AG09309 (cell line): ENCODE data around the gene TMPRSS7.

Source experiments
- DNase-seq: peaks from one replicate; pipeline ENCODE4 v3.0.0-alpha.2; 2010; ENCODE audit warnings: low read depth
- H3K4me3 ChIP-seq: 2 replicates; pipeline ENCODE4 v1.5.1; 2011; ENCODE audit warnings: mild to moderate bottlenecking, low read depth, low read length, moderate library complexity; ENCODE audit not compliant: control insufficient read depth
- TF ChIP-seq, protein P1 (sequence below): IDR thresholded peaks from 2 replicates; pipeline ENCODE4 v1.5.1; 2011; ENCODE audit warnings: mild to moderate bottlenecking, low read depth, low read length, inconsistent platforms; ENCODE audit not compliant: insufficient read depth, control insufficient read depth; ENCODE audit errors: missing control alignments

The TMPRSS7 gene

DNA sequence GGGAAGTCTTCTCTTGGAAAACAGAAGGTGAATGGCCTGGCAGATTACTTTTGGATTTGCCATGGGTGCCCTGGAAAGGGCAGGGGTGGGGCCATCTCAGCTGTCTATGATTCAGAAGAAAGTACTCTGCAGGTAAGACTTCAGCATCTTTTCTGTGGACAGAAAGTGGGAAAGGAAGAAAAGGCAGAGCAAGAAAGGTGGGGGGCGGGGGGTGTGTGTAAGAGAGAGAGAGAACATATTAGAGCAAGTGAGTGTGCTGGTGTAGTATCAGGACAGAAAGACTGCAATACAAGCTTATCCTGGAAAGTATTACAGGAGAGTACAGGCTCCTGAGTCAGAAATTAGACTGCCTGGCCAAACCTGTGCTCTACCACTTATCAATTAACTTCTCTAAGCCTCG is 30.3 kb upstream of the TMPRSS7 start:
- H3K4me3 ChIP-seq = no peak overlapping the region
- no peak for DNase-seq
- TF ChIP-seq, protein P1, sequence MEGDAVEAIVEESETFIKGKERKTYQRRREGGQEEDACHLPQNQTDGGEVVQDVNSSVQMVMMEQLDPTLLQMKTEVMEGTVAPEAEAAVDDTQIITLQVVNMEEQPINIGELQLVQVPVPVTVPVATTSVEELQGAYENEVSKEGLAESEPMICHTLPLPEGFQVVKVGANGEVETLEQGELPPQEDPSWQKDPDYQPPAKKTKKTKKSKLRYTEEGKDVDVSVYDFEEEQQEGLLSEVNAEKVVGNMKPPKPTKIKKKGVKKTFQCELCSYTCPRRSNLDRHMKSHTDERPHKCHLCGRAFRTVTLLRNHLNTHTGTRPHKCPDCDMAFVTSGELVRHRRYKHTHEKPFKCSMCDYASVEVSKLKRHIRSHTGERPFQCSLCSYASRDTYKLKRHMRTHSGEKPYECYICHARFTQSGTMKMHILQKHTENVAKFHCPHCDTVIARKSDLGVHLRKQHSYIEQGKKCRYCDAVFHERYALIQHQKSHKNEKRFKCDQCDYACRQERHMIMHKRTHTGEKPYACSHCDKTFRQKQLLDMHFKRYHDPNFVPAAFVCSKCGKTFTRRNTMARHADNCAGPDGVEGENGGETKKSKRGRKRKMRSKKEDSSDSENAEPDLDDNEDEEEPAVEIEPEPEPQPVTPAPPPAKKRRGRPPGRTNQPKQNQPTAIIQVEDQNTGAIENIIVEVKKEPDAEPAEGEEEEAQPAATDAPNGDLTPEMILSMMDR = no peak

DNA sequence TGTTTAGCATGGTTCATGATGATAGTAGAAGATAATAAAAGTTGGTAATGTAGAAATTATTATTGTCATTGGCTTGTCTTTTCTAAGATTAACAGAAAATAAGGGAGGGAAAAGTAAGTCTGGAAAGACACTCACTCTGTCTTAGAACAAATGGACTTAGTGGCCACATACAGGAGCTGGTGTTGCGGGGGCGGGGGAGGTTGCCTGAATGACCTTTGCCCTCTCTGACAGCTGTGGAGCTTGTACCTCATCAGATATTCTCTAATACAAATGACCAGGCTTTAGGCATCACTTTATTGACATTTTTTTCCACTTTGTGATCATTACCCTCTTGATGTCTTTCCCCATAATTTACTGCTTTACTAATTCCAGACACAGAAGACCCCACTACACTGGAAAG is 29.9 kb upstream of the TMPRSS7 start:
- H3K4me3 ChIP-seq = no peak overlapping the region
- TF ChIP-seq, protein P1 = no peak
- DNase-seq = no peak

DNA sequence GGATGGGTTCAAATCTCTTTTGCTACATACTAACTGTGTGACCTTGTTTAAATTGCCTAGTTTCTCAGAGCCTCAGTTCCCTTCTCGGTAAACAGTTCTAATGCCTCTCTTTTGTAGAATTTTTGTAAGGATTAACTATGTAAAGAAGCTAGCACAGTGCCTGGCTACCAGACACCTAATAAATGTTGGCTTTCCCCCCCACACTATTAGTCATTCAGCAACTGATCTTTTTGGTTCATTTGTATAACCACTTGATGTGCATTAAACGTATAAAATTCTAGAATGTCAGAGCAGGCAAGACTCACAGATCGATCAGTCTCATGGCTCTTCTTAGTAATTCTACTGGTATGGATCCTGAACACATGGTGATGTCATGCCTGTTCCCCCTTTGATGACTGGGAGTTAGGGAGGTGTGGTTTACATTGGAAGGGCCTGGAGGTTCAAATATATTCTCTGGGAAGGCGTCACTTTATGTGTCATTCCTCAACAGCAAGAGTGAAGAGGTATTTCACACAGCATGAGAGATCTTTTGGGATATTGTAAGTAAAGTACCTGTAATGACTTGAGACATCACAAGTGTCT is 29.4 kb upstream of the TMPRSS7 start:
- no peak overlapping the region for H3K4me3 ChIP-seq
- TF ChIP-seq, protein P1 = no peak
- DNase-seq = no peak

DNA sequence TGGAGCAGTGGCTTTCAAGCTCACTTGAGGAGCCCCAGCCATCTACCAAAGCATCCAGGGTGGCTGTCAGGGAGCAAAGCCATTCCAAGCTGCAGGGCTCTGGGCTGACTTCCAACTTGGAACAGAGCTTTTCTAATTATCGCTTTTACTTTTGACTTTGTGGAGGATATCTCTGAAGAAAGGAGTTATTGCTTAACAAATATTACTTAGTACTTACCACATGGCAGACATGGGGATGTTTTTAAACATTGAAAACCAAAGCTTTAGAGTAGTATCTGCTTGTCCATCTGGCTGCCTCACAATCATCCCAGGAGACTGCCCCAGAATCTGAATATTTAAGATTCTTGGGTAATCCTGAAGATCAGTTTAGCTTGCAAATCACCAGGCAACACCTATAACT is 26.9 kb upstream of the TMPRSS7 start:
- TF ChIP-seq, protein P1 = no peak
- peak; percentile 83 for DNase-seq

DNA sequence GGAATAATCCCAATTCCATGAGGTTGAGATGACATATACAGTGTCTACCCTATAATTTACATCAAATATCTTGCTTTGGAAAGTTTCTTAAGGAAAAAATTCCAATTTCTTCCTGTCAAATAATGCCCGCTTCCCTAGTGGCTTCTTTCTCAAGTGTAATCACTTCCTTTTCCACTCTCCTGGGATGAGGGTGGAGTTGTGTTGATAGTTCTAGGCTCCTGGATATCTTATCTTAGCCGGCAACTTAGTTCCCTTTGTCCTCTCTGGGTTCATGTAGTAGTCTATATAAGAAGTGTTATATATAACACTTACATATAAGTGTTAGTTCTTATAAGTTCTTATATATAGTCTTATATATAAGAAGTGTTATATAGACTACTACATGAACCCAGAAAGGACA is 24.9 kb upstream of the TMPRSS7 start:
- TF ChIP-seq, protein P1 = no peak
- no peak for DNase-seq
- no peak overlapping the region for H3K4me3 ChIP-seq

More for the DNA sequence above, 26.9 kb upstream of the TMPRSS7 start:
- no peak overlapping the region for H3K4me3 ChIP-seq

DNA sequence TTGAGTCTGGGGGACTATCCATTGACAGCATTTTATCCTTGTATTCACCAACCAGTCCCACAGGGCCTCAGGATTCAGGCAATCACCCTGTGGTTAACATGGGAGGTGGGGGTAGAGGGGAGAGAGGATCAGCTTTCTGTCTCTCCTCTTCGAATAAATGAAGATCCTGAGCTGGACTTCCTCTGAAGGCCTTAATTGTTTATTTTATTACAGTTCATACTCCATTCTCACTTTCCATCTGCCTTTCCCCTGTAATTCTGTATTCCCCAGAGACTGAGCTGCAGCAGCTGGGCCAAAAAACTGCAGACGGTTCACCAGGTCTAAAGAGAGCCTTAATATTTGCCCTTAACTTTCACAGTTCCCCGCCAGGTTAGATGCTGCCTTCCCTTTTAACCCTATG is 23.9 kb upstream of the TMPRSS7 start:
- no peak overlapping the region for H3K4me3 ChIP-seq
- TF ChIP-seq, protein P1 = no peak
- DNase-seq = no peak
